ENCODE results near the gene PPP3R1.
A peak's percentile ranks its signal among the peaks of the same experiment; 100 is the strongest.

PPP3R1 gene

DNA sequence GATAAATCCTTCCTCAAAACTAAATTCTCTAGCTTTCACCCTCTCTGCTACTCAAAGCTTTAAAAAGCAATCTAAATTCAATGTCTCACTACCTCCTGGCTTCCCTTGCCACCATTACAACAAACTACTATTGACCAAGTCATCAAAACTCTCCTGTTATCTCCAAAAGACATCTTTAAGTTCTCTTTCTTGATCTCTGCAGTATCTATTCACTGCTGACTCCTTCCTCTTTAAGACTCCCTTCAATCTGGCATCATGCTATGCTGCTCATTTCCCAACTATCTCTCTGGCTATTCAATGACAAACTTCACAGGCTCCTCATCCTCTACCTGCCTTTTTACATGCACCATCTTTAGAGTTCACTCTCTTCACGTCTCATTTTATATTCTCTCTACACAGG, 5.9 kb downstream of the PPP3R1 start:
- Histone ChIP-seq H3K36me3 (ENCODE audit: control insufficient read depth in 2 of 2, insufficient read depth in 1 of 2, low read length in 2 of 2) (peaks cover 0 to 3% of the 10 kb centered on the region in 2 experiments; a peak in 1 of 3 replicates), H3K27ac (ENCODE audit: extremely low read depth, low read depth, low read length) (no peak overlapping the region), H3K9me3 (ENCODE audit: control insufficient read depth, insufficient read depth, low read depth, low read length) (no peaks in the 10 kb centered on the region), H3K4me3 (ENCODE audit: low read depth, low read length) (no peak overlapping the region), H3K4me1 (ENCODE audit: control insufficient read depth, insufficient read depth, low read length) (peaks cover 37% of the 10 kb centered on the region)
- POLR2A ChIA-PET, result no interaction called here
- CTCF ChIA-PET, result interaction anchor here (0.7 kb wide), 2 partner anchors 21 to 499 kb away, joined by 3 read pairs; no protein-coding TSS in a partner anchor
- no peak for TF ChIP-seq SP3 (tag by site-specific recombination; IDR thresholded peaks at IDR 0.05)
- TF ChIP-seq ZNF174 (tag by site-specific recombination; IDR thresholded peaks at IDR 0.05), result no peak
- TF ChIP-seq, protein P1, sequence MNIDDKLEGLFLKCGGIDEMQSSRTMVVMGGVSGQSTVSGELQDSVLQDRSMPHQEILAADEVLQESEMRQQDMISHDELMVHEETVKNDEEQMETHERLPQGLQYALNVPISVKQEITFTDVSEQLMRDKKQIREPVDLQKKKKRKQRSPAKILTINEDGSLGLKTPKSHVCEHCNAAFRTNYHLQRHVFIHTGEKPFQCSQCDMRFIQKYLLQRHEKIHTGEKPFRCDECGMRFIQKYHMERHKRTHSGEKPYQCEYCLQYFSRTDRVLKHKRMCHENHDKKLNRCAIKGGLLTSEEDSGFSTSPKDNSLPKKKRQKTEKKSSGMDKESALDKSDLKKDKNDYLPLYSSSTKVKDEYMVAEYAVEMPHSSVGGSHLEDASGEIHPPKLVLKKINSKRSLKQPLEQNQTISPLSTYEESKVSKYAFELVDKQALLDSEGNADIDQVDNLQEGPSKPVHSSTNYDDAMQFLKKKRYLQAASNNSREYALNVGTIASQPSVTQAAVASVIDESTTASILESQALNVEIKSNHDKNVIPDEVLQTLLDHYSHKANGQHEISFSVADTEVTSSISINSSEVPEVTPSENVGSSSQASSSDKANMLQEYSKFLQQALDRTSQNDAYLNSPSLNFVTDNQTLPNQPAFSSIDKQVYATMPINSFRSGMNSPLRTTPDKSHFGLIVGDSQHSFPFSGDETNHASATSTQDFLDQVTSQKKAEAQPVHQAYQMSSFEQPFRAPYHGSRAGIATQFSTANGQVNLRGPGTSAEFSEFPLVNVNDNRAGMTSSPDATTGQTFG (tag by site-specific recombination; IDR thresholded peaks at IDR 0.05; ENCODE audit: borderline replicate concordance), result no peak
- TF ChIP-seq ZNF623 (tag by site-specific recombination; IDR thresholded peaks at IDR 0.05), result no peak
- TF ChIP-seq KLF8 (tag by site-specific recombination; IDR thresholded peaks at IDR 0.05), result no peak
- no peak for TF ChIP-seq ZNF302 (tag by site-specific recombination; IDR thresholded peaks at IDR 0.05; ENCODE audit: low read depth)
- no peak for TF ChIP-seq ZBTB7A (tag by site-specific recombination; IDR thresholded peaks at IDR 0.05; ENCODE audit: low read depth)
- TF ChIP-seq ZNF157 (tag by site-specific recombination; IDR thresholded peaks at IDR 0.05), result no peak
- no peak for TF ChIP-seq ZBTB1 (tag by site-specific recombination; IDR thresholded peaks at IDR 0.05)
- no peak for TF ChIP-seq ZFP41 (tag by site-specific recombination; IDR thresholded peaks at IDR 0.05; ENCODE audit: borderline replicate concordance)
- no peak for TF ChIP-seq ZSCAN30 (tag by site-specific recombination; IDR thresholded peaks at IDR 0.05)
- no peak for TF ChIP-seq OVOL3 (tag by site-specific recombination; IDR thresholded peaks at IDR 0.05)
- no peak for TF ChIP-seq ZNF214 (tag by site-specific recombination; IDR thresholded peaks at IDR 0.05; ENCODE audit: borderline replicate concordance)
- TF ChIP-seq BCL11B (tag by site-specific recombination; IDR thresholded peaks at IDR 0.05; ENCODE audit: low read depth), result no peak
- no peak for TF ChIP-seq ZNF354C (tag by site-specific recombination; IDR thresholded peaks at IDR 0.05; ENCODE audit: borderline replicate concordance, low read depth)
- no peak for TF ChIP-seq RBAK (tag by site-specific recombination; IDR thresholded peaks at IDR 0.05)
- no peak for TF ChIP-seq ZNF211 (tag by site-specific recombination; IDR thresholded peaks at IDR 0.05; ENCODE audit: low read depth)
- TF ChIP-seq ZNF830 (tag by site-specific recombination; IDR thresholded peaks at IDR 0.05; ENCODE audit: low read depth), result no peak
- TF ChIP-seq ZNF2 (tag by site-specific recombination; IDR thresholded peaks at IDR 0.05), result no peak
- TF ChIP-seq YY1 (tag by site-specific recombination; IDR thresholded peaks at IDR 0.05), result no peak

DNA sequence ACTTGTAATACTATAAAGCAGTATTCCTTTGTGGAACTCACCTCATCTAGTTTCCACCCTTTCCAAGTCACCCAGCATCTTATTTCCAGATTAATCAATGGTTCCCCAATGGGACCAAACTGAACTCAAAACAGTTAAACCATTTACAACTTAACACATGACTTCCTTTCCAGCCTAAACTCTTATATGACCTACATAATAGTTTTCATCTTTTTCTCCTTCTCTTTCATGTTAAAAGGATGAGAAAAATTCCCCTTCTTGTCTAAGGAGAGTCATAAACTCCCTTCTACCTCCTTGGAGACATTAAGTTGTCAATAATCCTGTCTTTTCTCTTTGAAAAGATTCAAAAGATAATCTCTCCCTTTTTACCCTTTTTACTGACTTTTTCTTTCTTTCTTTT, 6.7 kb downstream of the PPP3R1 start:
- no peaks in the 10 kb centered on the region for H3K9me3 ChIP-seq (ENCODE audit: control insufficient read depth, insufficient read depth, low read depth, low read length)
- peaks cover 40% of the 10 kb centered on the region for H3K4me1 ChIP-seq (ENCODE audit: control insufficient read depth, insufficient read depth, low read length)
- peaks cover 0 to 3% of the 10 kb centered on the region in 2 experiments; a peak in 1 of 3 replicates for H3K36me3 ChIP-seq (ENCODE audit: control insufficient read depth in 2 of 2, insufficient read depth in 1 of 2, low read length in 2 of 2)
- TF ChIP-seq SETDB1 (IDR thresholded peaks at IDR 0.05; ENCODE audit: insufficient read length, low read length), result no peak
- TF ChIP-seq HOXD13 (CRISPR knock-in tag; IDR thresholded peaks at IDR 0.05; ENCODE audit: borderline replicate concordance), result no peak
- TF ChIP-seq ZNF366 (tag by site-specific recombination; conservative IDR thresholded peaks at IDR 0.05), result 0 out of 2 replicates have a peak, but pooled peaks have one; percentile 9
- TF ChIP-seq ZNF391 (tag by site-specific recombination; IDR thresholded peaks at IDR 0.05; ENCODE audit: borderline replicate concordance, low read depth), result no peak
- no peak overlapping the region for H3K27ac ChIP-seq (ENCODE audit: extremely low read depth, low read depth, low read length)
- no peak overlapping the region for H3K4me3 ChIP-seq (ENCODE audit: low read depth, low read length)
- CTCF ChIA-PET, result interaction anchor here (0.7 to 2.5 kb wide), 3 partner anchors 49 to 123 kb away, joined by 3 to 26 read pairs (median 9); no protein-coding TSS in a partner anchor
- POLR2A ChIA-PET, result no interaction called here
